ENCODE data around the gene DNAJC1.

GRCh38 chr10:22026287-22026686, 22.8 kb upstream of the DNAJC1 start:
- no peak for TF ChIP-seq CTCF (IDR thresholded peaks at IDR 0.05; ENCODE audit: low read depth, low read length, missing input control)
- no peak for TF ChIP-seq YY1 (IDR thresholded peaks at IDR 0.05)
- TF ChIP-seq FOXA1 (IDR thresholded peaks at IDR 0.05) = no peak
- no peak for TF ChIP-seq SP1 (IDR thresholded peaks at IDR 0.05)
- TF ChIP-seq NR2F2 (IDR thresholded peaks at IDR 0.05) = no peak
- no peak for TF ChIP-seq RXRA (IDR thresholded peaks at IDR 0.05)
- TF ChIP-seq MAX (IDR thresholded peaks at IDR 0.05) = no peak
- TF ChIP-seq GABPA (IDR thresholded peaks at IDR 0.05 in 1 of 2, conservative IDR thresholded peaks at IDR 0.05 in 1 of 2) = no peak
- TF ChIP-seq JUND (IDR thresholded peaks at IDR 0.05) = no peak
- TF ChIP-seq HNF4A (conservative IDR thresholded peaks at IDR 0.05) = no peak
- TF ChIP-seq RAD21 (IDR thresholded peaks at IDR 0.05) = no peak
- no peak for TF ChIP-seq ATF3 (IDR thresholded peaks at IDR 0.05)

All from liver (tissue), 3 donors.